HG03045 (cell line): ENCODE results near the gene SENP8.
"Not testable (repeated sequence)": the region's sequence is repeated elsewhere in the genome, so short reads cannot be mapped to it uniquely, and the experiment has no call there.

ENCODE experiments used
- ATAC-seq: cut with Tn5 transposase; IDR thresholded peaks from one replicate; pipeline ENCODE4 v1.9.1; 2021; ENCODE audit warnings: mild to moderate bottlenecking, moderate library complexity; ENCODE audit not compliant: unreplicated experiment

SENP8 gene

GRCh38 chr15:72118017-72118978 is at the start of gene SENP8, which contains the start of gene MYO9A:
Gene SENP8, plus strand, starts transcription at chr15:72118403. Its CDS starts 21,221 bp downstream, at chr15:72139624.
Gene MYO9A, minus strand, starts transcription at chr15:72118150. Its CDS starts 71,587 bp downstream, at chr15:72046563.
- ATAC-seq: peak; percentile 66

- no peak for ATAC-seq
Measured at GRCh38 chr15:72068856-72069255, 49.3 kb upstream of the SENP8 start.

GRCh38 chr15:72070817-72071447 is 47.3 kb upstream of the SENP8 start:
- ATAC-seq: no peak

GRCh38 chr15:72071448-72071825 is 46.8 kb upstream of the SENP8 start:
- ATAC-seq: not testable (repeated sequence)

GRCh38 chr15:72074335-72075060 is 43.7 kb upstream of the SENP8 start:
- ATAC-seq: no peak

GRCh38 chr15:72077950-72078349 is 40.3 kb upstream of the SENP8 start:
- ATAC-seq: no peak

- ATAC-seq: no peak
Measured at GRCh38 chr15:72078887-72079286, 39.3 kb upstream of the SENP8 start.

GRCh38 chr15:72082176-72082575 is 36.0 kb upstream of the SENP8 start:
- ATAC-seq: no peak

GRCh38 chr15:72086010-72086697 is 32.0 kb upstream of the SENP8 start:
- ATAC-seq: no peak

- ATAC-seq: no peak
Measured at GRCh38 chr15:72086920-72087648, 31.1 kb upstream of the SENP8 start.

- no peak for ATAC-seq
Measured at GRCh38 chr15:72092006-72092405, 26.2 kb upstream of the SENP8 start.

- ATAC-seq: no peak
Measured at GRCh38 chr15:72092691-72093090, 25.5 kb upstream of the SENP8 start.

GRCh38 chr15:72096796-72097195 is 21.4 kb upstream of the SENP8 start:
- ATAC-seq: no peak

GRCh38 chr15:72098040-72098439 is 20.2 kb upstream of the SENP8 start:
- no peak for ATAC-seq

- ATAC-seq: no peak
Measured at GRCh38 chr15:72099155-72099554, 19.0 kb upstream of the SENP8 start.

- not testable (repeated sequence) for ATAC-seq
Measured at GRCh38 chr15:72100551-72100950, 17.7 kb upstream of the SENP8 start.

- no peak for ATAC-seq
Measured at GRCh38 chr15:72105111-72105510, 13.1 kb upstream of the SENP8 start.

GRCh38 chr15:72106068-72106467 is 12.1 kb upstream of the SENP8 start:
- no peak for ATAC-seq

GRCh38 chr15:72110355-72110754 is 7.8 kb upstream of the SENP8 start:
- ATAC-seq: no peak

GRCh38 chr15:72112116-72112515 is 6.1 kb upstream of the SENP8 start:
- ATAC-seq: no peak
